Stimulated activated naive B cell treated with anti-CD40 and anti-IgM and Interleukin-4, amounts not matched to agents 10 μg/mL and 1 μg/mL and 100 μg/mL, for 72 hours (primary cell): ENCODE results near the gene RRAGC.
A peak's percentile ranks its signal among the peaks of the same experiment; 100 is the strongest.
"Not testable (repeated sequence)": the region's sequence is repeated elsewhere in the genome, so short reads cannot be mapped to it uniquely, and the experiment has no call there.

Experiments
- ATAC-seq, 2 donors: fragments of 150-1000 bp; cut with Tn5 transposase; replicated peaks; 2 replicates each; pipeline ENCODE4 v1.10.0; 2021; ENCODE audit warnings: moderate library complexity in 1 of 2
- DNase-seq: peaks from one replicate; pipeline ENCODE4 v3.0.0; 2021
- H3K27ac Mint-ChIP-seq: one replicate; pipeline ENCODE4 v1.8.0; 2022; ENCODE audit warnings: mild to moderate bottlenecking, mixed read lengths
- H3K27me3 Mint-ChIP-seq, 2 donors: one replicate each; pipeline ENCODE4 v1.8.0; 2022; ENCODE audit warnings: mixed read lengths in 2 of 2
- H3K36me3 Mint-ChIP-seq, 2 donors: one replicate each; pipeline ENCODE4 v1.8.0; 2022; ENCODE audit warnings: mixed read lengths in 2 of 2, mild to moderate bottlenecking in 1 of 2
- H3K4me1 Mint-ChIP-seq, 2 donors: one replicate each; pipeline ENCODE4 v1.8.0; 2022; ENCODE audit warnings: mixed read lengths in 2 of 2, mild to moderate bottlenecking in 1 of 2
- H3K4me3 Mint-ChIP-seq, 2 donors: one replicate each; pipeline ENCODE4 v1.8.0; 2022; ENCODE audit warnings: mild to moderate bottlenecking in 2 of 2, mixed read lengths in 2 of 2, moderate library complexity in 1 of 2
- H3K9me3 Mint-ChIP-seq, 2 donors: one replicate each; pipeline ENCODE4 v1.8.0; 2022; ENCODE audit warnings: mixed read lengths in 2 of 2, mild to moderate bottlenecking in 1 of 2

RRAGC gene

DNA sequence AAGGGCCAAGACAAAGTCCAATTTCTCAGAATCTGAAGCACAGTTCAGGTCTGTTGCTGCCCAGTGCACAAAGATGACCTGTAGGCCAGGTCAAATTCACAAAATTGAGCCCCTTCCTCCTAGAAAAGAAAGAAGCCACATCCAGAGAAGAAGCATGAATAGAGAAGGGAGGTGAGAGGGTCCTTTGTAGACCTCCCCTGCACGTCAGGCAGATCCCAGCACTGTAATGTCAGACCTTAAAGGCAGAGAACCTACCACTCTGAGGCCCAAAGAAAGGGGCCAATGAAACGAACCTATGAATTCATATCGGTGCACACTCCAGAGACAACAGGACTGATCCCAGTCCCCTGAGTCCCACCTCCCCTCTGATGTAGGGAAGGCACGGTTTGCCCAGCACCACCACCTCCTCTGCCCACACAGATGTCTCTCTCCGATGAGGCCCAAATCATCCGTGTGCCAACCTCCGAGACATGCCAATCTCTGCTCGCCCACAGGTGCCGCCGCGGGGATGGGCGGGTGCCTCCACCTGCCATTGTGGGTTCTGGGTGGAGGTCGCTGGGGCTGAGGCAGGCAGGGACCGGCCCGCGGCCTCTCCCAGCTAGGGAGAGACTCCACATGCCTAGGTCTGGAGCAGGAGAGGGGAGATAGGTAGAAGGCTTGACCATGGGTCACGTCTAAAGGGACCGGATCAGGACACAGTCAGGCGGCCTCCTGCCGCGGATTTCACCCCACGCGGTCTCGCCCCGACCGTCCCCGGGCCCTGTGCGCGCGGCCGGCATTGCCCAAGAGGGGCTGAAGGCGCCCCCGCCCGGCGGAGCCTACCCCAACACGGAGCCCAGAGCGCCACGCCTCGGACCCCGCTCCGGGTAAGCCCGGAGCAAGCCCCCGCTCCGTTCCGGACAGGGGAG is 42.1 kb downstream of the RRAGC start:
- Mint-ChIP-seq H3K36me3 (no peaks in the 10 kb centered on the region), H3K27ac (no peak overlapping the region), H3K4me1 (peaks cover 8 to 13% of the 10 kb centered on the region in 2 donors), H3K9me3 (peaks cover 0 to 2% of the 10 kb centered on the region in 2 donors), H3K27me3 (peaks cover 76 to 79% of the 10 kb centered on the region in 2 donors), H3K4me3 (peak overlapping the region; percentile 19 to 41)
- DNase-seq (no peak), ATAC-seq (peak; percentile 4 to 10)

GRCh38 chr1:38815903-38816627 is 43.5 kb downstream of the RRAGC start:
- Mint-ChIP-seq H3K9me3 (peaks cover 0 to 2% of the 10 kb centered on the region in 2 donors), H3K27me3 (peaks cover 78 to 79% of the 10 kb centered on the region in 2 donors), H3K27ac (peak overlapping the region; percentile 77), H3K36me3 (no peaks in the 10 kb centered on the region), H3K4me1 (peaks cover 8 to 13% of the 10 kb centered on the region in 2 donors), H3K4me3 (peak overlapping the region; percentile 10 to 50)
- ATAC-seq (peak; percentile 72 to 73), DNase-seq (peak; percentile 28)

GRCh38 chr1:38814984-38815464 is 44.5 kb downstream of the RRAGC start:
- DNase-seq (no peak), ATAC-seq (no peak)
- no peak overlapping the region for H3K4me3 Mint-ChIP-seq
- no peaks in the 10 kb centered on the region for H3K36me3 Mint-ChIP-seq
- H3K27ac Mint-ChIP-seq = no peak overlapping the region
- H3K9me3 Mint-ChIP-seq = peaks cover 0 to 2% of the 10 kb centered on the region in 2 donors
- peaks cover 78 to 79% of the 10 kb centered on the region in 2 donors for H3K27me3 Mint-ChIP-seq
- peaks cover 8 to 13% of the 10 kb centered on the region in 2 donors for H3K4me1 Mint-ChIP-seq

GRCh38 chr1:38814444-38814983 is 45.1 kb downstream of the RRAGC start:
- Mint-ChIP-seq H3K9me3 (peaks cover 0 to 2% of the 10 kb centered on the region in 2 donors), H3K27me3 (peaks cover 75 to 76% of the 10 kb centered on the region in 2 donors), H3K36me3 (no peaks in the 10 kb centered on the region), H3K4me3 (no peak overlapping the region), H3K27ac (no peak overlapping the region), H3K4me1 (peaks cover 8 to 13% of the 10 kb centered on the region in 2 donors)
- DNase-seq (no peak), ATAC-seq (no peak)

DNA sequence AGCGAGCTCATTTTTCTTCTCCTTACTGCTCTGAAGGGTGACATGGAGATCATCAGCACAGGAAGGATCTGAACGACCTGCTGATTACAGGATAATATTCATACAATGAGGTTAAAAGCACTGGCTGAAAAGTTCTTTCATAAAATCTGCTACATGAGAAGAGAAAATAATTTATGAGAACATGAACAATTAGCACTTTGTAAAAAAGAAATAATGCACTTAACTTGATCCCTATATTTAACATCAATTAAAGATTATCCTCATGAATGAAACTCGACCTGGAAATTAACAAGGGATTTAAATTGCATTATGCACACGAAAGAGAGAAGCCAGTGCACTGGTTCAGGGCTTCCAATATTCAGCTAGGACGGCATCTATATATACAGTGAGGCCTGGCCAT is 46.6 kb downstream of the RRAGC start:
- Mint-ChIP-seq H3K4me3 (no peak overlapping the region), H3K27ac (no peak overlapping the region), H3K27me3 (peaks cover 73 to 84% of the 10 kb centered on the region in 2 donors), H3K36me3 (no peaks in the 10 kb centered on the region), H3K9me3 (peaks cover 0 to 2% of the 10 kb centered on the region in 2 donors), H3K4me1 (peaks cover 8 to 13% of the 10 kb centered on the region in 2 donors)
- ATAC-seq (no peak), DNase-seq (no peak)

GRCh38 chr1:38811466-38811865 is 48.1 kb downstream of the RRAGC start:
- not testable (repeated sequence) for H3K4me1 Mint-ChIP-seq, H3K9me3 Mint-ChIP-seq, ATAC-seq, H3K4me3 Mint-ChIP-seq, H3K36me3 Mint-ChIP-seq, DNase-seq
- peaks cover 73 to 85% of the 10 kb centered on the region in 2 donors for H3K27me3 Mint-ChIP-seq
- H3K27ac Mint-ChIP-seq = peak overlapping the region; percentile 59

- no peak for ATAC-seq
- Mint-ChIP-seq H3K36me3 (no peaks in the 10 kb centered on the region), H3K4me3 (no peak overlapping the region), H3K27me3 (peaks cover 59 to 87% of the 10 kb centered on the region in 2 donors), H3K4me1 (peaks cover 0 to 3% of the 10 kb centered on the region in 2 donors), H3K27ac (no peak overlapping the region), H3K9me3 (no peaks in the 10 kb centered on the region)
- no peak for DNase-seq
These were observed 53.5 kb downstream of the RRAGC start for GRCh38 chr1:38806090-38806489.

- Mint-ChIP-seq H3K9me3 (no peaks in the 10 kb centered on the region), H3K4me3 (no peak overlapping the region), H3K36me3 (no peaks in the 10 kb centered on the region), H3K4me1 (peaks cover 0 to 3% of the 10 kb centered on the region in 2 donors), H3K27ac (no peak overlapping the region), H3K27me3 (peaks cover 57 to 80% of the 10 kb centered on the region in 2 donors)
- DNase-seq (no peak), ATAC-seq (no peak)
These were observed 54.5 kb downstream of the RRAGC start for GRCh38 chr1:38805036-38805435.

- Mint-ChIP-seq H3K27me3 (peaks cover 58 to 78% of the 10 kb centered on the region in 2 donors), H3K9me3 (no peaks in the 10 kb centered on the region), H3K4me3 (peak overlapping the region; percentile 66 to 79), H3K27ac (no peak overlapping the region), H3K4me1 (peaks cover 0 to 3% of the 10 kb centered on the region in 2 donors), H3K36me3 (no peaks in the 10 kb centered on the region)
- ATAC-seq (no peak), DNase-seq (no peak)
These were observed 55.3 kb downstream of the RRAGC start for GRCh38 chr1:38804062-38804886.

GRCh38 chr1:38803647-38804046 is 55.9 kb downstream of the RRAGC start:
- Mint-ChIP-seq H3K4me3 (peak overlapping the region; percentile 41 to 69), H3K27ac (no peak overlapping the region), H3K27me3 (peaks cover 61 to 79% of the 10 kb centered on the region in 2 donors), H3K9me3 (no peaks in the 10 kb centered on the region), H3K4me1 (peaks cover 0 to 3% of the 10 kb centered on the region in 2 donors), H3K36me3 (no peaks in the 10 kb centered on the region)
- no peak for ATAC-seq
- no peak for DNase-seq

DNA sequence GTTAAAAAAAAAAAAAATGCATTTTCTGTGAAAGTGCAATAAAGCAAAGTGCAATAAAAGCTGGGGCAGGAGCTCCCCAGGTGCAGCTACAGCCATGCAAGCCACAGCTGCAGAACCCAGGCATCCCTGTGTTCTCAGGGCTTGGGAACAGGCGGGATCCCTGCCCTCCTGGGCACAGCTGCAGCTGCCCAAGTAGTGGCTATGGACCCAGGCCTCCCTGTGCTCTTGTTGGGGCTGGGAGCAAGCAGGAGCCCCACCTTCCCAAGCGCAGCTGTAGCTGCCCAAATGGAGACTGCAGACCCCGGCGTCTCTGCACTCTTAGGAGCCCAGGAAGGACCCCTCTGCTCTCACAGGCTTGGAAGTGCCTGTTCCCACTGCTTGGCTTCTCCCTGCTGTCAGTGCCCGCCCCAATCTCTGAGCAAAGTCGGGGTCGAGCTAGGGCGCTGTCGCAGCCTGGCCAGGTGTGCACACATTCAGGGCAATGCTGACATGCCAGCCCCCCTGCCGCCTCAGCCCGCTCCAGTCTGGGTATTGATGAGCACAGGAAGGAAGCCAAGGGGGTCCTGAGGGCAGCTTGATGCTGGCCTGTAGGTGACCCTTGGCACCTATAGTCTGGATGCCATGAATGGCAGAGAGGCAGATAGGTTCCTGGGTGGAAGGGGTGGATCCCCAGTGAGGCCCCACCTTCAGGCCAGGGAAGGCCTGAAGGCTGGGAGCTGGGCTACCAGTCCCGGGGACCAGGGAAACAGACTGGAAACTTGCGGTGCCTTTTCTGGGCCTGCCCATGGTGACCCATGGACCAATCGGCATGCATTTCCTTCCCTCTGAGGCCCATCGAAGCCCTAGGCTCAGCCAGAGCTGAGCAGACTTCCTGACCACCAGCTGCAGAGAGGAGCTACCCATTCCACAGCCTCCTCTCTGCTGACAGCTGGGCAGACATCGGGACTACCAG is 58.6 kb downstream of the RRAGC start:
- DNase-seq (no peak), ATAC-seq (no peak)
- H3K27ac Mint-ChIP-seq = no peak overlapping the region
- peaks cover 40 to 52% of the 10 kb centered on the region in 2 donors for H3K27me3 Mint-ChIP-seq
- H3K4me1 Mint-ChIP-seq = peaks cover 0 to 3% of the 10 kb centered on the region in 2 donors
- H3K36me3 Mint-ChIP-seq = no peaks in the 10 kb centered on the region
- no peak overlapping the region for H3K4me3 Mint-ChIP-seq
- no peaks in the 10 kb centered on the region for H3K9me3 Mint-ChIP-seq

DNA sequence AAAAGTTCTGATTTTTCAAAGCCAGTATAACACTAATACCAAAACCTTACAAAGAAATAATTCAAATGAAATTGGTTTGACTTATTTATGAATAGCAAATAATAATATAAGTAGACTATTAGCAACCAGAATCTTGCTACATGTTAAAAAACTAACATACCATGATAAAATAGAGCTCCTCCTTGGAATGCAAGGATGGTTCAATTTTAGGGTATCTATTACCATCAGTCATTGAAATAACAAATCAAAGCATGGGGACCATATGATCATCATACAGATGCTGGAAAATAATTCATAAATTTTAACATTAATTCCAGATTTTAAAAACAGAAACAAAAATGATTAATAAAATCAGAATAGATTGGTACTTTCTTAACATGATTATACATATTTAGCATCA is 66.3 kb downstream of the RRAGC start:
- Mint-ChIP-seq H3K27me3 (peaks cover 39 to 53% of the 10 kb centered on the region in 2 donors), H3K27ac (no peak overlapping the region), H3K4me3 (no peak overlapping the region), H3K36me3 (no peaks in the 10 kb centered on the region), H3K4me1 (no peaks in the 10 kb centered on the region), H3K9me3 (peaks cover 10 to 16% of the 10 kb centered on the region in 2 donors)
- DNase-seq = no peak
- ATAC-seq = no peak

DNA sequence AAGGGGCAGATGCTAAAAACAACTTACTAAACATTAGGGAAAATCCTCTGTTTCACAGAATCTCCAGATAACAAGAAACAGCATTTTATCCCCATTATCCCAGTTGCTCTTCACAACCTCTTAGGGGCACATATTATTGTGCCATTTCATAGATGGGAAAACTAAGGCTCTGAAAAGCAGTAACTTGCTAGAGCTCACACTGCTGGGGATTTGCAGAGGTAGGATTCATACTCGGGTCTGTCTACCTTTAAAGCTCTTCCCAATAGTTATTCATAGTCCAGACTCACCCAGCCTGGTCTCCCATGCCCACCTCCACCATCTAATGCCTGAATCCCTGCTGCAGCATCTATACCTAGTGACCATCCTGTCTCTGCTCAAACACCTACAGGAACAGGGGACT is 67.7 kb downstream of the RRAGC start:
- Mint-ChIP-seq H3K9me3 (peaks cover 10 to 16% of the 10 kb centered on the region in 2 donors), H3K27me3 (peaks cover 50 to 67% of the 10 kb centered on the region in 2 donors), H3K4me1 (no peaks in the 10 kb centered on the region), H3K27ac (no peak overlapping the region), H3K36me3 (no peaks in the 10 kb centered on the region), H3K4me3 (no peak overlapping the region)
- DNase-seq (no peak), ATAC-seq (no peak)
